GM18519 (cell line): ENCODE measurements around the gene TRIM45.
A peak's percentile ranks its signal among the peaks of the same experiment; 100 is the strongest.
"Not testable (repeated sequence)": the region's sequence is repeated elsewhere in the genome, so short reads cannot be mapped to it uniquely, and the experiment has no call there.

Source experiments
- ATAC-seq: cut with Tn5 transposase; IDR thresholded peaks from one replicate; pipeline ENCODE4 v1.9.1; 2021; ENCODE audit warnings: mild to moderate bottlenecking, moderate library complexity; ENCODE audit not compliant: unreplicated experiment, low FRiP score

The TRIM45 gene

DNA sequence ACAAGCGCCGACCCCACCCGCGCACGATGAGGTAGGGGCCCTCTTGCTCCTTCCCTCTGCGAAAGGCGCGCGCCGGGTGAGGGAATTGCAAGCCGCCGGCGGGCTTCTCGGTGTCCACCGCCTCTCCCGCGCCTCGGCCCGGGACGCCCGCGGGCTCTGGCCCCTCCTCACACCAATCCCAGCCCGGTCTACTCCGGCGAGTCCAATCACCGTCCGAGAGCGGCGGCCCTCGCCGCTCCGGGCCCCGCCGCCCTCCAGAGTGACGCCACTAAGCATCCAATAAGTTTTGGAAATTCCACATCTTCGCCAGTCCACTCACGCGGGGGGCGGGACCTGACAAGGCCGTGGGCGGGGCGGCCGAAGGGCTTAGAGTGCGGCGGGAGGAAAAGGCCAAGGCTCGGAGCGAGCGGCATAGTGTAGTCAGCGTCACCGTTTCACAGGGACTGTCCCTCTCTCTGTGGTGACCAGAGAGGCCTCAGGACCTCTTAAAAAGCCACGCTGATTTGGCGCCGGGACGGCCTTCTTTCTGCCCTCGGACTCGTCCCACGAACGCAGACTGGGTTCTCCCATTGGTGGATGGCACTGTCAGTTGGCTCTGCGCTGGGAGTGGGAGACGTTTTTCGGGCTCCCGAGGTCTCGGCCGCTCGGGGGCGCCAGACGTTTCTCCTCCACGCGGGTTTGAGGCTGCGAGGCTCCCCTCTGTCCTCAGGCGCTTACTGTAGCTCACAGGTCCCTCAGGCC, at the start of gene TRIM45:
Gene TRIM45, minus strand, starts transcription at position 161 of the 741 bp plus-strand sequence. CDS start 548 bp downstream, outside the sequence.
- peak; percentile 77 for ATAC-seq

DNA sequence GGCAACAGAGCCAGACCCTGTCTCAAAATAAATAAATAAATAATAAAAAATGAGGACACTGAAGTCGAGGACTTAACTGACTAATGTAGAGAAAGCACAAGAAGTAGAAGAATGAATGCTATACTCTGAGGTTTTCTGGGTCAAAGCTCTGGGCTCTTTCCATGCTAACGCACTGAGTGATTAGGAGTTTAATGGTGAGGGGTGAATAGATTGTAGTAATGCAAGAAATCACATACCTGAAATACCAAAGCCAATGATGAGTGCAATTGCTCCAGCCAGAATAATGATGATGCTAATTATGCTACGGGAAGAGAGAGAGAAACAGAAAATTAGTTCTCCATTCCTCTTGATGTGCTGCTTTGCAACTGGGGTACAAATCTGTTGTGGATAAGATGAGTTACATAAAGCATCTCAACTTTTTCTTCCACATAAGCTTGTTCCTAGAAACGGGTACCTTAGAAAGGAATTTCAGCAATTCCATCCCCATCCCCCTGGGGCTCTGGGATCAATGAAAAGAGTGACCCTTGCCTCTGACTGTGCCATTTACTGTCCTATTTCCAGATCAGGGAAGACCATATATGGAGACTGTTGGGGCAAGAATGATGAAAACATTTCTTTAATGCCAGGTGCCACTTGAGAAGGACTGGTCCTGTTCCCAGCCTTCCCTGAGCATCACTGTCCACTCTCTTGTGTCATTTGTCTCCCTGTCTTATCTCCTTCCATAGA, 48.5 kb upstream of the TRIM45 start:
- no peak for ATAC-seq

- no peak for ATAC-seq
Observed at GRCh38 chr1:117167402-117167801, 45.9 kb upstream of the TRIM45 start.

DNA sequence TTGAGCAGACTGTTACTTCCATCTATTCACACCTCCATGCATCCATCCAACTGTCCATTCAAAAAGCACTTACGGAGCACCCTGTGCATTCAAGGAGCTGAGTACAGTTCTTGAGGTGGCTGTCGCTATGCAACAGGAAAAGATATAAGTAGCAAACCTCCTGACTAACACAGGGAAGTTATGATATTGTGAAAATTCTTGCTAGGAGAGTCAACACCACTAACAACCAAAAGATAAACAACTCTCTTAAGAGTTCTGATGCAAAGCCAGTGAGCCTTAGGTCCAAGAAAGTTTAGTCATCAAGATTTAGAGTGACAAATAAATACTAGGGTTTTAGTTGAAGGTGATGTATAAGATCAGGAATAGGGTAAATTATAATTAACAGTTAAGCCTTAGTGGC, 44.5 kb upstream of the TRIM45 start:
- ATAC-seq = no peak

GRCh38 chr1:117164209-117164608, 42.7 kb upstream of the TRIM45 start:
- ATAC-seq = no peak

DNA sequence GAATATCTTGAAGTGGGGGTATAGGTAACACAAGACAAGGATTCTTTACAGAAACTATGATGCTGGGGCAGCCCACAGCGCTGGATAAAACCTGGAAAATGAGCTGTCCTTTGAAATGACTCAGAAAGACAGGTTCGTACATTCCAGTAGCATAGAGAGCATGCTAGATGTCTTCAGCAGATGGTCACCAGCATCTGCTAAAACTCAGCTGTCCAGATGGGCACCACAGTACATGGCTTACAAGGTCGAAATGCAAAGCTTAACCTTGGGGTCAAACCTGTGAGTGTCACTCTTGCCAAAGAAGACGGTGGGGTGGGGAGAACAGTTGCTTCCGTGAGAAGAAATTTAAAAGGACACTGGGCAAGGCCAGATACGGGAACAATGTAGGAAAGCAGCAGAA, 41.3 kb upstream of the TRIM45 start:
- no peak for ATAC-seq

- no peak for ATAC-seq
Observed at GRCh38 chr1:117161887-117162286, 40.3 kb upstream of the TRIM45 start.

DNA sequence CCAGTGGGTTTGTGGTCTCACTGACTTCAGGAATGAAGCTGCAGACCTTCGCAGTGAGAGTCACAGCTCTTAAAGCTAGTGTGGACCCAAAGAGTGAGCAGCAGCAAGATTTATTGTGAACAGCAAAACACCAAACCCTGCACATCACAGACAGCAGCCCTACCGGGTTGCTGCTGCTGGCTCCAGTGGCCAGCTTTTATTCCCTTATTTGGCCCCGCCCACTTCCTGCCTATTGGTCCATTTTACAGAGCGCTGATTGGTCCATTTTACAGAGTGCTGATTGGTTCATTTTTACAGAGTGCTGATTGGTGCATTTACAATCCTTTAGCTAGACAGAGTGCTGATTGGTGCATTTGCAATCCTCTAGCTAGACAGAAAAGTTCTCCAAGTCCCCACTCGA, 29.8 kb upstream of the TRIM45 start:
- ATAC-seq = not testable (repeated sequence)

DNA sequence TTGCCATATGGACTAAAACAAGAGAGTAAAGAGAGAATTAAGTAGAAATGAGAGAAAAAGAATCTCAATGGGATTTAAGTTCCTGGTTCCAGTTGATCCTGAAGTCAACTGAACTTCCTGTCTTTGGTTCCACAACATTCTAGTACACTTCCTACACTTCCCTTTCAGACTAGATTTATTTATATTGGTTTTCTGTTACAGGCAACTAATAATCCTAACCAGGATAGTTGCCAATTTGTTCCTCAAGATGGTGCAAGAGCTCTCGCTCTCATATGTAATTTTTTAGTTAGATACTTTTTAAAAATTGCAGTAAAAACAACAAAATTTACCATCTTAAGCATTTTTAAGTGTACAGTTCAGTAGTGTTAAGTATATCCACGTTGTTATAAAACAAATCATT, 28.8 kb upstream of the TRIM45 start:
- ATAC-seq = no peak

DNA sequence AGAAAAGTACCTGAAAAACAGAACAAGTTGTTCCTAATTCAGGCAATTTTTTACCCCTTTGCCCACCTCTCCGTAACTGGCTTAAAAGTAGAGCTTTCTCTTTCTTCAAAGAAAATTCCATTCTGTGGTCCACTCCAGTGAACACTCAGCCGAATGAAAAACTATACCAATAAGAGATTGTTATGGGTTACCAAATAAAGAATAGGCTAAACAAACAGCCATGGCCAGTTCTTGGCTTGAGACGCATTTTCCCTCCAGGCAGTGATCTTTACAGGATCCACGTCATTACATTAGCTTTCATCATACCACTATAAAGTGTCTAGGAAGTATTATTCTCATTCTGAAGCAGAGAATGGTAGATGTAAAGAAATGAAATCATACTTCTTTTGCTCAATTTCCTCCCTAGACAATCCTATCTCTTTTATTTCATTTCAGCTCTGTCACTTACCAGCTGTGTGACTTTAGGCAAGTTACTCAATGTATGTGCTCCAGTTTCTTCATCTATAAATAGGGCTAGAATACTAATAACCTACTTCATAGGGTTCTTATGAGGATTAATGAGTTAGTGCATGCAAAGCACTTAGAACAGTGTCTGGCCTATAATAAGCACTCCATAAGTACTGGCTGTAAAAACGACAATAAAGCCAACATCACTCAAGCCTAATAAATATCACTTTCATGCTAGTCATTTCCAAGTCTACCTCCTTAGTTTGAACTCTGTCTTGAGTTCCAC, 26.5 kb upstream of the TRIM45 start:
- ATAC-seq = no peak

DNA sequence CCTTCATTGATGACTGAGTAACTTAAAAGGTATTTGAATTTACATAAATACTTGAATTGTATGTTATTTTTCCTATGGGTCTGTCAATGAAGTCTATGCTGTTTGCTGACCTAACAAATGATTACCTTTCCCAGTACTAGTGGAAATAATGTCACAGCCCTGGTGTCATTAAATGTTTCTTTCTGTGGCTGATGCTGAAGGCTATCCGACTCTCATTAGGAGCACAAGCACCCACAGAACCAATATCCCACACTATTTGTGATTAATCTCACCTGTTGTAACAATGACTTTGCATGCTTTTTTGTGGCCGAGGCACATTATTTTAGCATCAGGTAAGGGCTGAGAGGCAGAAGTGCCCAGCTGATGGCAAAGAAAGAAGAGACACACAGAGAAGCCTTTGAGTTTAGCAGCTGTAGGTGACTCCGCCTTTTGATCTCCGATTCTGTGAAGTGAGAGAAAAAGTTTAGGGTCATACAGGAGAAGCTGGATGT, 25.8 kb upstream of the TRIM45 start:
- no peak for ATAC-seq

DNA sequence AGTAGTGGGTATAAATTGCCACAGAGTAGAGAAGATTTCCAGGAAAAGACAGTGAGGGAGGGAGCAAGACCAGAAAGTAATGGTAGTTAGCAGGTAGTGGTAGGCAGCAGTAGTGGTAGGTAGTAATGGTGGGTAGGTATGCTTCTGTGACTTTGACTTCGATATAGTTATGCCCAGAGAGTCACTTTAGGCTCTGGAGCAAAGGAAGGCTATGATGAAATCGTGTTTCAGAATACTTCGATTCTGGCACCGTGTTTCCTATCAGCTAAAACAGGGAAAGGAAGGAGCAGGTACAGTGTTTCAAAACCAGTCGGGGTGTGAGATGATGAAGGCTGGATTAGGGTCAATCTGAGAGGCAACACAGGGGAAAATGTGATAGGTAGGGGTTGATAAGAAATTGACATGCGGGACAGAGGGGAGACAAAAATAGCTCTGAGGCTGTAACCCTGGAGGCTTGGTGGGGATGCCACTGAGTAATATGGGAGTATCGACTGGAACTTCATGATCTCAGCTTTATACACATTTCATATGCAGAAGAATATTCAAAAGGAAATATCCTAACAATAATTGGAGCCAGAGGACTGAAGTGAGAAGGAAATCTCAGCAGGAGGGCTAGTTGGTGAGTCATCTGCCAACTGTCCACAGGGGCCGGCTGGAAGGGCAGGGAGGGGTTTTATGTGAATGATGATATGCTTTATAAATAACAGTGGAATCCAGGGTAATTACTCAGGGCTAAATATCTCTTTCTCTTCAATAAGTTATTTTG, 25.2 kb upstream of the TRIM45 start:
- no peak for ATAC-seq

DNA sequence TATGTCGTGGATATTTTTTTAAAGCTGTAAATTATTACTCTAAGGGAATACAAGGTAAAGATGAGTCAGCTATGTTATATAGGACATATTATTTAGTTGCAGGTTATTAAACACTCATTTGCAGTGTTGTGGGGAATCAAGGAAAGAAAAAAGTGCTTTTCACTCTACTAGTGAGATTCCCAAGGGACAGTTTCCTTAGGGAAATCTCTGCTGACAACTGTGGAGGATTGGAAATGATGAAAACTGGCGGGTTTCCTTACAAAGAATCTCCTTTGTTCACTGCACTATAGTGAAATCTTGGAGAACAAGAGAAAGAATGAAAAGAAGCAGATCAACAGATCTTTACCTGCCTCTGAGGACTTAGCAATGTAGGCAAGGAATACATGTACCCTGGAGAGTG, 24.5 kb upstream of the TRIM45 start:
- no peak for ATAC-seq

DNA sequence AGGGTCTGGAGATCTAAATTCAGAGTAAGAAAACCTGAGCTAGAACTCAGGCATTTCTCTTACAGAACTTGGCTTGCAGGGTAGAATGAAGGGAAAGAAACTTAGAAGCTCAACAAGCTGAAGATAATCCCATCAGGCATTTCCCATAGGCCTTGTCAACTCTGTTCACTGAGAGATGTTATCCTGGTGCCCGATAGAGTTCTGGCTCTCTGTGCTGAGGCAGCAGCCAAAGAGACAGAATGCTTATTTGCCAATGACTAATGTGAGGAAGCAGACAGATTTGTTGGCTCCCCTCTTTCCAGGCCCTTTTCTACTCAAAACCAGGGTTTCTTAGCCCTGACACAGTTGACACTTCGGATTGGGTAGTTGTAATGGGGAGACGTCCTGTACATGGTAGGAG, 22.3 kb upstream of the TRIM45 start:
- no peak for ATAC-seq

DNA sequence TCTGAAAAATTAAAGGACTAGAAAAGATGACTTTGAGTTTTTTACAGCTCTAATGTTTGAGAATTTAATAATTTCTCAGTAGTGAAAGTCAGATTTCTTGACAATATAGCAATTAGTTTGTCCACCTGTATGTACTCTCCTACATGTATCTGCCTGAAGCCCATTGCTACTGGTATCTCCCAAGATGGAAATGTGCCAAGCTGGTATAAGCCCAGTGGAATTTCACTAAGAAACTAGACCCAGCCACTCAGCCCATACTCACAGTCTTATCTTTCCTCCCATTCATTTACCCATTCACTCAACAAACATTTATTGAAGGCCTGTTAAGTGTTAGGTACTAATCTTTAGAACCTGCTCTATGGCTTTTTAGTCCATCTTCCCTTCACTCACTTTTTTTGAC, 21.6 kb upstream of the TRIM45 start:
- ATAC-seq = no peak

GRCh38 chr1:117142200-117142599, 20.7 kb upstream of the TRIM45 start:
- ATAC-seq = no peak

DNA sequence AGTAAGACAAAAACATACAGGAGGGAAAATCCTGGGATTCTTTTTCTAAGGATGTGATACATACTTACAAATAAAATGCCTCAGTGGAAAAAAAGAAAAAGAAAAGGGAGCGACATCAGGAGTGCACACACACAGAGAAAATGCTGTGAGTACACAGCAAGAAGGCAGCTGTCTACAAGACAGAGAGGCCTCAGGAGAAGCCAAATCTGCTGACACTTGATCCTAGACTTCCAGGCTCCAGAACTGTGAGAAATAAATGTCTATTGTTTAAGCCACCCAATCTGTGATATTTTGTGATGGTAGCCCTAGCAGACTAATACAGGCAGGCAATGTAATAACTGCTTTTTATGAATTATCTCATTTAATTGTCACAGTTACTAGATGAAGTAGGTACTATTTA, 17.0 kb upstream of the TRIM45 start:
- no peak for ATAC-seq

DNA sequence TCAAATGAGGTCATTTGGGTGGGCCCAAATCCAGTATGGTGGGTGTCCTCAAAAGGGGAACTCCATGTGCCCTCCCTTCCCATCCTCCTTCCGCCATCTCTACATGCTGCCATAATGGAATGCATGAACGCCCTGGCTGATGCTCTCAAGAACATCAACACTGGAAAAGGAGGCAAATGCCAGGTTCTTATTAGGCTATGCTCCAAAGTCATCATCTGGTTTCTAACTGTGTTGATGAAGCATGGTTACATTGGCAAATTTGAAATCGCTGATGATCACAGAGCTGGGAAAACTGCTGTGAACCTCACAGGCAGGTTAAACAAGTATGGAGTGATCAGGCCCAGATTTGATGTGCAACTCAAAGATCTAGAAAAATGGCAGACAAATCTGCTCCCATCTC, 16.6 kb upstream of the TRIM45 start:
- ATAC-seq = no peak

DNA sequence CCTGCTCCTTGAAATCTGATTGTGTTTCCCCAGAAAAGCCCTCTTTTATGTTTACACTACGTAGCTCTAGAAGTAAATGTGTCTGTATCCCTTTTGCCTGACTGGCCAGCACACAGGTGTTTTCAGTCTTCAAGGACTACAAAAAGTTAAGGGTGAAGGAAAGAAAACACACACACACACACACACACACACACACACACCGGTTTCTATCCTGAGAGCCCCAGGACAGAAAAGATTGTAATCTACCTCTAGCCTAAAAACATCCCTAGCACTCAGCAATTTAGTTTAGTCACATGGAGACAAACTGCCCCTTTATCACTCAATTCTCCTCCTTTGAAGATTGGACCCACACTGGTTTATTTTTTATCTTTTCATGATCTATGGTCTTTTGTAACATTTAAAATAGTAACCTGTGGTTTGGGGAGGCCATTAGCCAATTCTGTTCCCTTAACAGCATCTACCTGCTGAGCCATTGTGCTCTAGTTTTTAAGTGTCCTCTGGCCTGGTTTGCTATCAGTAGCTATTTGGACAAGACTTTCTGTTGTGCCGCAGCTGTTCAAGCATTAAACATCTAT, 15.8 kb upstream of the TRIM45 start:
- no peak for ATAC-seq

DNA sequence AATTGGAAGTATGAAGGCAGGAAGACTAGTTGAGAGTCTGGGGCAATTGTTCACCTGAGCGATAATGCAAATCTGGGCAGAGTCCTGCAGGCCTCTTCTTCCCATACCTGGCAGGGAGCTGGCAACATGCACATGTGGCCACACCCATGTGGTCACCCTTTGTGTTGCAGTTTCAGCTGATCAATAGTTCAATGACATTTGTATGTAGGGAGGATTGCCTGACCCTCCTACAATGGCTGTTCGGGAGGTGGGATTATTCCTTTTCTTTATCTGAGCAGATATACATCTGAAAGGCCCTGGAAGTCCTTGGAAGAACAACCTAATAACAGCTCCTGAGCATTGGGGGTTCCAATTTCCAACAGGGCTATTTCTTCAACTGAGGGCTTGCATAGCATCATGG, 15.2 kb upstream of the TRIM45 start:
- no peak for ATAC-seq
